Measurements from ENCODE around the gene NRG3.
"Not testable (repeated sequence)": the region's sequence is repeated elsewhere in the genome, so short reads cannot be mapped to it uniquely, and the experiment has no call there.

DNA sequence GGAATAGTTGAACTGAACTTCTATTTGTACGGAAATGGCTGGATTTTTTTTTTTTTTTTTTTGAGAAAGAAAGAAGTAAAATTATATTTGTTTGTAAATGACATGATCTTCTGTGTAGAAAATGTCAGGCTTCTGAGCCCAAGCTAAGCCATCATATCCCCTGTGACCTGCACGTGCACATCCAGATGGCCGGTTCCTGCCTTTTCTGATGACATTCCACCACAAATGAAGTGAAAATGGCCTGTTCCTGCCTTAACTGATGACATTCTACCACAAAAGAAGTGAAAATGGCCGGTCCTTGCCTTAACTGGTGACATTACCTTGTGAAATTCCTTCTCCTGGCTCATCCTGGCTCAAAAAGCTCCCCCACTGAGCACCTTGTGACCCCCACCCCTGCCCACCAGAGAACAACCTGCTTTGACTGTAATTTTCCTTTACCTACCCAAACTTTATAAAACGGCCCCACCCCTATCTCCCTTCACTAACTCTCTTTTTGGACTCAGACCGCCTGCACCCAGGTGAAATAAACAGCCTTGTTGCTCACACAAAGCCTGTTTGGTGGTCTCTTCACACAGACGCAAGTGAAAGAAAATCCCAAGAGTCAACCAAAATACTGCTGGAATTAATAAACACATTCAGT, 1085.5 kb downstream of the NRG3 start:
- TF ChIP-seq, protein P1, sequence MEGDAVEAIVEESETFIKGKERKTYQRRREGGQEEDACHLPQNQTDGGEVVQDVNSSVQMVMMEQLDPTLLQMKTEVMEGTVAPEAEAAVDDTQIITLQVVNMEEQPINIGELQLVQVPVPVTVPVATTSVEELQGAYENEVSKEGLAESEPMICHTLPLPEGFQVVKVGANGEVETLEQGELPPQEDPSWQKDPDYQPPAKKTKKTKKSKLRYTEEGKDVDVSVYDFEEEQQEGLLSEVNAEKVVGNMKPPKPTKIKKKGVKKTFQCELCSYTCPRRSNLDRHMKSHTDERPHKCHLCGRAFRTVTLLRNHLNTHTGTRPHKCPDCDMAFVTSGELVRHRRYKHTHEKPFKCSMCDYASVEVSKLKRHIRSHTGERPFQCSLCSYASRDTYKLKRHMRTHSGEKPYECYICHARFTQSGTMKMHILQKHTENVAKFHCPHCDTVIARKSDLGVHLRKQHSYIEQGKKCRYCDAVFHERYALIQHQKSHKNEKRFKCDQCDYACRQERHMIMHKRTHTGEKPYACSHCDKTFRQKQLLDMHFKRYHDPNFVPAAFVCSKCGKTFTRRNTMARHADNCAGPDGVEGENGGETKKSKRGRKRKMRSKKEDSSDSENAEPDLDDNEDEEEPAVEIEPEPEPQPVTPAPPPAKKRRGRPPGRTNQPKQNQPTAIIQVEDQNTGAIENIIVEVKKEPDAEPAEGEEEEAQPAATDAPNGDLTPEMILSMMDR (IDR thresholded peaks at IDR 0.05), result not testable (repeated sequence)
- TF ChIP-seq POLR2A (IDR thresholded peaks at IDR 0.05), result not testable (repeated sequence)
